GM12872 (cell line): Measurements from ENCODE around the gene FGD5.

Source experiments
- CTCF ChIP-seq: IDR thresholded peaks from 3 replicates; pipeline ENCODE4 v1.5.1; 2011; ENCODE audit warnings: low read depth, mild to moderate bottlenecking, low read length, moderate library complexity; ENCODE audit not compliant: insufficient read depth

The FGD5 gene

GRCh38 chr3:14889943-14890342 lies 71.2 kb downstream of the FGD5 start:
- no peak for TF ChIP-seq CTCF

- TF ChIP-seq CTCF = no peak
Observed at GRCh38 chr3:14890476-14890875, 71.7 kb downstream of the FGD5 start.

GRCh38 chr3:14891135-14892132 lies 72.7 kb downstream of the FGD5 start:
- TF ChIP-seq CTCF = no peak

- TF ChIP-seq CTCF = no peak
Observed at GRCh38 chr3:14892226-14892625, 73.5 kb downstream of the FGD5 start.

GRCh38 chr3:14894085-14894484 lies 75.3 kb downstream of the FGD5 start:
- no peak for TF ChIP-seq CTCF

- no peak for TF ChIP-seq CTCF
Observed at GRCh38 chr3:14897266-14897665, 78.5 kb downstream of the FGD5 start.

GRCh38 chr3:14898929-14899328 lies 80.2 kb downstream of the FGD5 start:
- 0 out of 3 replicates have a peak, but pooled peaks have one; percentile 1 for TF ChIP-seq CTCF
